Liver (tissue), 9 donors: ENCODE results near the gene ATG9B. TPM values are rescaled to one million over a fixed set of nuclear protein-coding genes. Genes with fewer than 3 reads are reported as not detected.

Source experiments
- DNase-seq: peaks from one replicate; pipeline ENCODE4 v3.0.0-alpha.2; 2017; ENCODE audit warnings: low spot score
- H3K27ac ChIP-seq, 2 donors: one replicate each; pipeline ENCODE4 v1.7.0; 2013; ENCODE audit warnings: inconsistent platforms in 2 of 2, low read length in 2 of 2, control low read depth in 1 of 2, low read depth in 1 of 2, mild to moderate bottlenecking in 1 of 2
- H3K27me3 ChIP-seq, 4 donors: one replicate each; pipeline versions ENCODE4 v1.6.1 to v1.7.0; 2013; ENCODE audit warnings: low read length in 3 of 4, inconsistent platforms in 1 of 4, mild to moderate bottlenecking in 1 of 4, moderate library complexity in 1 of 4; ENCODE audit not compliant: control insufficient read depth in 4 of 4, insufficient read depth in 4 of 4
- H3K36me3 ChIP-seq, 4 donors: one replicate each; pipeline versions ENCODE4 v1.6.1 to v1.7.0; 2013; ENCODE audit warnings: low read length in 3 of 4, mild to moderate bottlenecking in 3 of 4, low read depth in 1 of 4, moderate library complexity in 1 of 4; ENCODE audit not compliant: control insufficient read depth in 4 of 4, insufficient read depth in 3 of 4
- H3K4me1 ChIP-seq, 4 donors: one replicate each; pipeline versions ENCODE4 v1.6.1 to v1.7.0; 2013; ENCODE audit warnings: low read length in 3 of 4, mild to moderate bottlenecking in 3 of 4, moderate library complexity in 1 of 4; ENCODE audit not compliant: control insufficient read depth in 4 of 4, insufficient read depth in 4 of 4
- H3K4me3 ChIP-seq, 3 donors: one replicate each; pipeline versions ENCODE4 v1.6.1 to v1.7.0; 2013; ENCODE audit warnings: low read length in 3 of 3, control low read depth in 1 of 3, low read depth in 1 of 3, mild to moderate bottlenecking in 1 of 3
- H3K9ac ChIP-seq, 2 donors: one replicate each; pipeline ENCODE4 v1.7.0; 2013; ENCODE audit warnings: low read length in 2 of 2, mild to moderate bottlenecking in 2 of 2, moderate library complexity in 2 of 2, control low read depth in 1 of 2, low read depth in 1 of 2
- H3K9me3 ChIP-seq, 4 donors: one replicate each; pipeline versions ENCODE4 v1.6.1 to v1.7.0; 2013; ENCODE audit warnings: low read length in 3 of 4; ENCODE audit not compliant: control insufficient read depth in 4 of 4
- EGR1 ChIP-seq, 2 donors: IDR thresholded peaks; 2 replicates each; pipeline ENCODE4 v1.6.1; 2016 to 2018; ENCODE audit warnings: antibody characterized with exemption in 2 of 2, low read depth in 2 of 2
- FOXA1 ChIP-seq: IDR thresholded peaks from 2 replicates; pipeline ENCODE4 v1.6.1; 2016; ENCODE audit warnings: antibody characterized with exemption
- FOXA2 ChIP-seq: IDR thresholded peaks from 2 replicates; pipeline ENCODE4 v1.6.1; 2016; ENCODE audit warnings: antibody characterized with exemption
- GABPA ChIP-seq, 2 donors: IDR thresholded peaks in 1 of 2; conservative IDR thresholded peaks in 1 of 2; 2 replicates each; pipeline ENCODE4 v1.6.1; 2016; ENCODE audit warnings: antibody characterized with exemption in 2 of 2, mild to moderate bottlenecking in 1 of 2, moderate library complexity in 1 of 2
- HNF4A ChIP-seq, 2 donors: conservative IDR thresholded peaks; 2 replicates each; pipeline ENCODE4 v1.6.1; 2016; ENCODE audit warnings: antibody characterized with exemption in 2 of 2, mild to moderate bottlenecking in 2 of 2
- HNF4G ChIP-seq: IDR thresholded peaks from 2 replicates; pipeline ENCODE4 v1.6.1; 2016; ENCODE audit warnings: antibody characterized with exemption
- JUND ChIP-seq, 2 donors: IDR thresholded peaks; 2 replicates each; pipeline ENCODE4 v1.6.1; 2016; ENCODE audit warnings: antibody characterized with exemption in 2 of 2
- NR2F2 ChIP-seq: IDR thresholded peaks from 2 replicates; pipeline ENCODE4 v1.6.1; 2016; ENCODE audit warnings: antibody characterized with exemption
- RAD21 ChIP-seq, 2 donors: IDR thresholded peaks; 2 replicates each; pipeline ENCODE4 v1.6.1; 2016; ENCODE audit warnings: antibody characterized with exemption in 2 of 2, mild to moderate bottlenecking in 2 of 2
- RXRA ChIP-seq, 2 donors: IDR thresholded peaks; 2 replicates each; pipeline ENCODE4 v1.6.1; 2017 to 2018; ENCODE audit warnings: antibody characterized with exemption in 2 of 2, mild to moderate bottlenecking in 1 of 2
- SP1 ChIP-seq: IDR thresholded peaks from 2 replicates; pipeline ENCODE4 v1.6.1; 2018; ENCODE audit warnings: antibody characterized with exemption, mild to moderate bottlenecking
- TAF1 ChIP-seq: conservative IDR thresholded peaks from 2 replicates; pipeline ENCODE4 v1.6.1; 2016; ENCODE audit warnings: antibody characterized with exemption, mild to moderate bottlenecking
- YY1 ChIP-seq: IDR thresholded peaks from 2 replicates; pipeline ENCODE4 v1.6.1; 2016; ENCODE audit warnings: antibody characterized with exemption, mild to moderate bottlenecking
- WGBS: extraction: QIAGEN DNeasy Blood & Tissue Kit; methylation state at CpG from one replicate; pipeline ENCODE4 v1.1.7; 2013; 5-methylcytosine and 5-hydroxymethylcytosine counted together
- polyA plus RNA-seq, 2 donors: library from polyadenylated mRNA; stranded (reverse) in 1 of 2; unstranded in 1 of 2; fragments of 200-250 nt in 1 of 2; fragments of >200 nt in 1 of 2; fragmentation: Nextera tagmentation in 1 of 2; extraction: Ambion mirVana in 1 of 2; gene quantifications; one replicate each; pipeline versions ENCODE4 v1.2.1 to v1.2.3, GENCODE V29; 2013 to 2015
- total RNA-seq, 2 donors: library from RNA; depleted of rRNA; stranded (reverse); fragments of >200 nt; gene quantifications; one replicate each; pipeline ENCODE4 v1.2.3, GENCODE V29; 2014
- TF ChIP-seq, protein P1 (sequence below): IDR thresholded peaks from 2 replicates; pipeline ENCODE4 v1.6.1; 2016; ENCODE audit warnings: antibody characterized with exemption, mild to moderate bottlenecking
- TF ChIP-seq, protein P2 (sequence below): IDR thresholded peaks from 2 replicates; pipeline ENCODE4 v1.6.1; 2016; ENCODE audit warnings: antibody characterized with exemption
- TF ChIP-seq, protein P3 (sequence below): fragments of 150-350 bp; IDR thresholded peaks from 2 replicates; pipeline ENCODE4 v1.5.1; 2017; ENCODE audit warnings: improper control_type of control experiment, low read depth, low read length; ENCODE audit not compliant: missing input control
- TF ChIP-seq, protein P4 (sequence below): IDR thresholded peaks from 2 replicates; pipeline ENCODE4 v1.6.1; 2016; ENCODE audit warnings: antibody characterized with exemption
- TF ChIP-seq, protein P5 (sequence below): IDR thresholded peaks from 2 replicates; pipeline ENCODE4 v1.6.1; 2016; ENCODE audit warnings: antibody characterized with exemption
- donor health status: healthy.
- donor health status: healthy.
- donor health status: healthy.
- donor health status: healthy.
- donor health status: healthy.

The ATG9B gene
- total and polyA plus RNA-seq, 4 donors, result 0.61 TPM; not detected in 3

DNA sequence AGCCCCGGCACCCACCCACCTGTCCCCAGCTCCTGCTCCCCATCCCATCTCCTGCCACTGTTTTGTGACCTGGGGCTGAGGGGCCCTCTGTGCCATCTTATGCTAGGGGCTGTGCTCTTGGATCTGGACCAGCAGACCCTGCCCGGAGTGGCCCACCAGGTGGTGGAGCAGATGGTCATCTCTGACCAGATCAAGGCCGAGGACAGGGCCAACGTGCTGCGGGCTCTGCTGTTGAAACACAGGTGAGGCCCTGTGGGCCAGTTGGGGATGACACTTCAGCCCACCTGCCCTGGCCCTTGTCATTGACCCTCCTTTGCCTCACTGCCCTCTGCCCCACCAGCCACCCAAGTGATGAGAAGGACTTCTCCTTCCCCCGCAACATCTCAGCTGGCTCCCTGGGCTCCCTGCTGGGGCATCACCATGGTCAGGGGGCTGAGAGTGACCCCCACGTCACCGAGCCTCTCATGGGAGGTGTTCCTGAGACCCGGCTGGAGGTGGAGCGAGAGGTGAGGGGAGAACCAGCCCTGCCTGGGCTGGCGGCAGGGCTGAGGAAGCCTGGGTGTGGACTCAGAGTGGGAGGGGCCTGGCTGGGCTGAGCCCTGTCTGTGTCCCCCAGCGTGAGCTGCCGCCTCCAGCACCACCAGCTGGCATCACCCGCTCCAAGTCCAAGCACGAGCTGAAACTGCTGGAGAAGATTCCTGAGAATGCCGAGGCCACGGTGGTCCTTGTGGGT, 45.7 kb upstream of the ATG9B start:
- peaks cover 46 to 88% (median 50%) of the 10 kb centered on the region in 4 donors for H3K36me3 ChIP-seq
- no peaks in the 10 kb centered on the region for H3K27me3 ChIP-seq
- H3K9me3 ChIP-seq, result no peaks in the 10 kb centered on the region
- no peak for DNase-seq
- H3K4me1 ChIP-seq, result peaks cover 0 to 5% (median 1%) of the 10 kb centered on the region in 4 donors
- TF ChIP-seq, protein P1, sequence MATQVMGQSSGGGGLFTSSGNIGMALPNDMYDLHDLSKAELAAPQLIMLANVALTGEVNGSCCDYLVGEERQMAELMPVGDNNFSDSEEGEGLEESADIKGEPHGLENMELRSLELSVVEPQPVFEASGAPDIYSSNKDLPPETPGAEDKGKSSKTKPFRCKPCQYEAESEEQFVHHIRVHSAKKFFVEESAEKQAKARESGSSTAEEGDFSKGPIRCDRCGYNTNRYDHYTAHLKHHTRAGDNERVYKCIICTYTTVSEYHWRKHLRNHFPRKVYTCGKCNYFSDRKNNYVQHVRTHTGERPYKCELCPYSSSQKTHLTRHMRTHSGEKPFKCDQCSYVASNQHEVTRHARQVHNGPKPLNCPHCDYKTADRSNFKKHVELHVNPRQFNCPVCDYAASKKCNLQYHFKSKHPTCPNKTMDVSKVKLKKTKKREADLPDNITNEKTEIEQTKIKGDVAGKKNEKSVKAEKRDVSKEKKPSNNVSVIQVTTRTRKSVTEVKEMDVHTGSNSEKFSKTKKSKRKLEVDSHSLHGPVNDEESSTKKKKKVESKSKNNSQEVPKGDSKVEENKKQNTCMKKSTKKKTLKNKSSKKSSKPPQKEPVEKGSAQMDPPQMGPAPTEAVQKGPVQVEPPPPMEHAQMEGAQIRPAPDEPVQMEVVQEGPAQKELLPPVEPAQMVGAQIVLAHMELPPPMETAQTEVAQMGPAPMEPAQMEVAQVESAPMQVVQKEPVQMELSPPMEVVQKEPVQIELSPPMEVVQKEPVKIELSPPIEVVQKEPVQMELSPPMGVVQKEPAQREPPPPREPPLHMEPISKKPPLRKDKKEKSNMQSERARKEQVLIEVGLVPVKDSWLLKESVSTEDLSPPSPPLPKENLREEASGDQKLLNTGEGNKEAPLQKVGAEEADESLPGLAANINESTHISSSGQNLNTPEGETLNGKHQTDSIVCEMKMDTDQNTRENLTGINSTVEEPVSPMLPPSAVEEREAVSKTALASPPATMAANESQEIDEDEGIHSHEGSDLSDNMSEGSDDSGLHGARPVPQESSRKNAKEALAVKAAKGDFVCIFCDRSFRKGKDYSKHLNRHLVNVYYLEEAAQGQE, result no peak
- TF ChIP-seq, protein P2, sequence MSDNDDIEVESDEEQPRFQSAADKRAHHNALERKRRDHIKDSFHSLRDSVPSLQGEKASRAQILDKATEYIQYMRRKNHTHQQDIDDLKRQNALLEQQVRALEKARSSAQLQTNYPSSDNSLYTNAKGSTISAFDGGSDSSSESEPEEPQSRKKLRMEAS, result no peak
- TF ChIP-seq SP1, result no peak
- no peak for TF ChIP-seq JUND (IDR thresholded peaks at IDR 0.05)
- TF ChIP-seq GABPA (IDR thresholded peaks at IDR 0.05 in 1 of 2, conservative IDR thresholded peaks at IDR 0.05 in 1 of 2), result no peak
- no peak for TF ChIP-seq TAF1
- TF ChIP-seq FOXA2, result no peak
- TF ChIP-seq, protein P3, sequence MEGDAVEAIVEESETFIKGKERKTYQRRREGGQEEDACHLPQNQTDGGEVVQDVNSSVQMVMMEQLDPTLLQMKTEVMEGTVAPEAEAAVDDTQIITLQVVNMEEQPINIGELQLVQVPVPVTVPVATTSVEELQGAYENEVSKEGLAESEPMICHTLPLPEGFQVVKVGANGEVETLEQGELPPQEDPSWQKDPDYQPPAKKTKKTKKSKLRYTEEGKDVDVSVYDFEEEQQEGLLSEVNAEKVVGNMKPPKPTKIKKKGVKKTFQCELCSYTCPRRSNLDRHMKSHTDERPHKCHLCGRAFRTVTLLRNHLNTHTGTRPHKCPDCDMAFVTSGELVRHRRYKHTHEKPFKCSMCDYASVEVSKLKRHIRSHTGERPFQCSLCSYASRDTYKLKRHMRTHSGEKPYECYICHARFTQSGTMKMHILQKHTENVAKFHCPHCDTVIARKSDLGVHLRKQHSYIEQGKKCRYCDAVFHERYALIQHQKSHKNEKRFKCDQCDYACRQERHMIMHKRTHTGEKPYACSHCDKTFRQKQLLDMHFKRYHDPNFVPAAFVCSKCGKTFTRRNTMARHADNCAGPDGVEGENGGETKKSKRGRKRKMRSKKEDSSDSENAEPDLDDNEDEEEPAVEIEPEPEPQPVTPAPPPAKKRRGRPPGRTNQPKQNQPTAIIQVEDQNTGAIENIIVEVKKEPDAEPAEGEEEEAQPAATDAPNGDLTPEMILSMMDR, result no peak
- no peak for TF ChIP-seq HNF4A (conservative IDR thresholded peaks at IDR 0.05)
- TF ChIP-seq, protein P4, sequence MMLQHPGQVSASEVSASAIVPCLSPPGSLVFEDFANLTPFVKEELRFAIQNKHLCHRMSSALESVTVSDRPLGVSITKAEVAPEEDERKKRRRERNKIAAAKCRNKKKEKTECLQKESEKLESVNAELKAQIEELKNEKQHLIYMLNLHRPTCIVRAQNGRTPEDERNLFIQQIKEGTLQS, result no peak
- TF ChIP-seq NR2F2, result no peak
- TF ChIP-seq FOXA1, result no peak
- no peak for TF ChIP-seq HNF4G
- TF ChIP-seq, protein P5, sequence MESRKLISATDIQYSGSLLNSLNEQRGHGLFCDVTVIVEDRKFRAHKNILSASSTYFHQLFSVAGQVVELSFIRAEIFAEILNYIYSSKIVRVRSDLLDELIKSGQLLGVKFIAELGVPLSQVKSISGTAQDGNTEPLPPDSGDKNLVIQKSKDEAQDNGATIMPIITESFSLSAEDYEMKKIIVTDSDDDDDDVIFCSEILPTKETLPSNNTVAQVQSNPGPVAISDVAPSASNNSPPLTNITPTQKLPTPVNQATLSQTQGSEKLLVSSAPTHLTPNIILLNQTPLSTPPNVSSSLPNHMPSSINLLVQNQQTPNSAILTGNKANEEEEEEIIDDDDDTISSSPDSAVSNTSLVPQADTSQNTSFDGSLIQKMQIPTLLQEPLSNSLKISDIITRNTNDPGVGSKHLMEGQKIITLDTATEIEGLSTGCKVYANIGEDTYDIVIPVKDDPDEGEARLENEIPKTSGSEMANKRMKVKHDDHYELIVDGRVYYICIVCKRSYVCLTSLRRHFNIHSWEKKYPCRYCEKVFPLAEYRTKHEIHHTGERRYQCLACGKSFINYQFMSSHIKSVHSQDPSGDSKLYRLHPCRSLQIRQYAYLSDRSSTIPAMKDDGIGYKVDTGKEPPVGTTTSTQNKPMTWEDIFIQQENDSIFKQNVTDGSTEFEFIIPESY, result no peak
- no peak for TF ChIP-seq RAD21 (IDR thresholded peaks at IDR 0.05)
- TF ChIP-seq RXRA (IDR thresholded peaks at IDR 0.05), result no peak
- no peak for TF ChIP-seq YY1
- no peak for TF ChIP-seq EGR1 (IDR thresholded peaks at IDR 0.05; ENCODE audit: low read depth in 2 of 2)
- H3K9ac ChIP-seq, result no peak overlapping the region
- no peak overlapping the region for H3K4me3 ChIP-seq
- no peak overlapping the region for H3K27ac ChIP-seq
- WGBS, result 94% methylated on average over 17 of the region's 17 CpGs
